ENCODE measurements around the gene SNX6.

DNA sequence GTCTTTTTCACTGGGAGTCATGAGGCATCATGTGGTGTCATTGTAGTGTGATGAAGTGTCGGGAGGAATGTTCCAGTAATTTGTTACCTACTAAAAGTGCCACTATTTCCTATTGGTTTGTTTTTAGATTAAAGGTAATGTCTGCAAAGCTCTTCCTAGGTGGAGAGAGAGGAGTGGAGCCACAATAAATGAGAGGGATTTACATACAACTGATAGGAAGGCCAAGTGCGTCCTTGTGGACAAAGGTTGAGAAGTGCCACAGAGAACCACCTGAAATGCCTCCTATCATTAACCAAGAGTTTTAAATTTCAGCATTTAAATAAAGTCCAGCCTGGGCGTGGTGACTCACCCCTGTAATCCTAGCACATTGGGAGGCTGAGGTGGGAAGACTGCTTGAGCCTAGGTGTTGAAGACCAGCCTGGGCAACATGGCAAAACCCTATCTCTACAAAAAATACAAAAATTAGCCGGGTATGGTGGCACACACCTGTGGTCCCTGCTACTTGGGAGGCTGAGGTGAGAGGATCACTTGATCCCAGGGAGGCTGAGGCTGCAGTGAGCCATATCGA lies 2.5 kb upstream of the SNX6 start:
- TF ChIP-seq, protein P1, sequence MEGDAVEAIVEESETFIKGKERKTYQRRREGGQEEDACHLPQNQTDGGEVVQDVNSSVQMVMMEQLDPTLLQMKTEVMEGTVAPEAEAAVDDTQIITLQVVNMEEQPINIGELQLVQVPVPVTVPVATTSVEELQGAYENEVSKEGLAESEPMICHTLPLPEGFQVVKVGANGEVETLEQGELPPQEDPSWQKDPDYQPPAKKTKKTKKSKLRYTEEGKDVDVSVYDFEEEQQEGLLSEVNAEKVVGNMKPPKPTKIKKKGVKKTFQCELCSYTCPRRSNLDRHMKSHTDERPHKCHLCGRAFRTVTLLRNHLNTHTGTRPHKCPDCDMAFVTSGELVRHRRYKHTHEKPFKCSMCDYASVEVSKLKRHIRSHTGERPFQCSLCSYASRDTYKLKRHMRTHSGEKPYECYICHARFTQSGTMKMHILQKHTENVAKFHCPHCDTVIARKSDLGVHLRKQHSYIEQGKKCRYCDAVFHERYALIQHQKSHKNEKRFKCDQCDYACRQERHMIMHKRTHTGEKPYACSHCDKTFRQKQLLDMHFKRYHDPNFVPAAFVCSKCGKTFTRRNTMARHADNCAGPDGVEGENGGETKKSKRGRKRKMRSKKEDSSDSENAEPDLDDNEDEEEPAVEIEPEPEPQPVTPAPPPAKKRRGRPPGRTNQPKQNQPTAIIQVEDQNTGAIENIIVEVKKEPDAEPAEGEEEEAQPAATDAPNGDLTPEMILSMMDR (conservative IDR thresholded peaks at IDR 0.05; ENCODE audit: low read depth, low read length): no peak
- TF ChIP-seq EZH2 (IDR thresholded peaks at IDR 0.05; ENCODE audit: low read length, unreplicated experiment): no peak
- TF ChIP-seq EZH2phosphoT487 (IDR thresholded peaks at IDR 0.05; ENCODE audit: borderline replicate concordance, low read length): no peak
